NCI-H2227 (cell line): ENCODE measurements around the gene GPR65.

Experiments
- DNase-seq: peaks from one replicate; lab custom pipeline; 2025; ENCODE audit not compliant: unreplicated experiment; lab: John Stamatoyannopoulos, UW

GPR65 gene

DNA sequence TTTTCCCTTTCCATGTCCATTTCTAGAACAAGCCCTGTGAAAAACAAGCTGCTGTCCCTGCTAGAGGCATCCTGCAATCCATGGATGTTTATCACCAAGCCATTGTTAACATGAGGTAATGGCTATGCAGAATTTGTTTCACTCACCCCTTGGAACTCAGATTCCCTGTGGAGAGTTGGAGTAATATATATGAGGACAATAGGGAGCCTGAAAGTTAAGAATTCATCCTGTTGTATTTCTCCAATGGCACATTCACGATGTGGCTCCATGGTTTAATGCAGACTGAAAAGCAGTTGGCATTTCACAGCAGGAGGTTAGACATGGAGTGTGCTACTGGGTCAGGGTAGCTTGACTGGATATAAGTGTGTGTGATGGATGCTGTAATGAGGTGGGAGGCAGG lies 32.4 kb downstream of the GPR65 start:
- no peak for DNase-seq

DNA sequence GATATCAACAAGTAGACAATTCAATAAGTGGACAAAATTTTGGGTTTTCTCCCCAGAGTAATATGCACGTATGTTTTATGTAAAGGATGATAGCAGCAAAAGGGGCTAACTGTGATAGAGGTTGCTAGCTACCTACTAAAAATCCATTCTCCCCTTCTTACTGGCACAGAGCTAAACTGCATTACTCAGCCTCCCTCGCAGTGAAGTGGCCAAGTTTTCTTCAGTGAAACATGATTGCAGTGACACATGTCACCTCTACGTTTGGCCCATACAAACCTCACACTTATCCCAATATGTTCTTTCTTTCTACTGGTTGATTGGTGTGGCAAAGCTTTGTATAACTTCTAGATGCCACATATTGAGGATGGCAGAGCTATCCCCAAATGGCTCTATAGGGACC lies 34.3 kb downstream of the GPR65 start:
- DNase-seq, result no peak

- DNase-seq, result no peak
Measured at GRCh38 chr14:88040146-88040545, 35.2 kb downstream of the GPR65 start.

GRCh38 chr14:88043529-88044443 lies 38.9 kb downstream of the GPR65 start:
- DNase-seq, result no peak

GRCh38 chr14:88044444-88044758 lies 39.5 kb downstream of the GPR65 start:
- no peak for DNase-seq

DNA sequence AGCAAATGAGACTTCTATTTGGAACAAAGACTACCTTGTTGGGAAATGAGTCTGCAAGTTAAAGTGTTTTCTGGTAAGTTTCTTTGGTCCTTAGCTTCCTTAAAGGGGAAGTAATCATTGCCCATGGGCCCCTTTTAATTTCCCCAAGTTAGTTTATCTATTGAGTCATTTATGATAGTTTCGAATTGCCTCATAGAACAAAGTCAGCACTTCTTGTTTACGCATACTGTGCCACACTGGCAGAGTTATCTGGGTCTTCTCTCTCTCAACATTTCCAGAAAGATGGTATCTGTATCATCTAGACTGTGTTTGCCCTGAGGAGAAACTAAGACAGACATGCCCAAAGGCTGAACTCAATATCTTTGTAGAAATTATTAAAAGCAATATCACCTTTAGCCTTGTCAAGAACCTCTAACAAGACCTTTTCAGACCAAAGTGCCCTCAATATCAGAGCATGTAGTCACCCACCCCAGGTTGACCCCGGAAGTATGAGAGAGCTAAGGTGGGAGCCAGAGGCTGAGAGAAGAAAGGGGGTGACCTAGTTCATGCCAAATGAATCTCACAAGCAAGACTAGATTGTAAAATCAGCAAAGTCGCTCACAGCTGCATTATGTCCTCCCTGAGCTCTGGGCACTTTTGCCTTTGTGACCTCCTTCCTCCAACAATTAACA lies 40.0 kb downstream of the GPR65 start:
- no peak for DNase-seq

- DNase-seq, result no peak
Measured at GRCh38 chr14:88045705-88046104, 40.8 kb downstream of the GPR65 start.

DNA sequence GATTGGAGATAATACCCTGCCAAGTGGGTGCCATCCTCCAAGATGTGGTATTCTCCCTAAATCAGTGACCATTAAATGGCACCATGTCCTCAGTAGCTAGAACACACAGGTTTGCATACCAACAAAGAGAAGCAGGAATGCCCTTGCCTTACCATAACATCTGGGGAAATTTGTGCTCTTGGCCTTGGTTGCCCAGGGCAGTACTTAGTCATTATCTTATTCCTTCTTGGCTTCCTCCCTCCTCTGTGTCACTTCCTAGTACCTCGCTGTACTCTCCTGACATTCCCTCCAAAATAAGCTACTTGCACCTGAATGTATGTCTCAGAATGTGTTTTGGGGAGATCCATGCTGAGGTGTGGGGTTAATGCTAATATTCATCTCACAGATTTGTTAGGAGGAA lies 43.4 kb downstream of the GPR65 start:
- DNase-seq, result no peak

DNA sequence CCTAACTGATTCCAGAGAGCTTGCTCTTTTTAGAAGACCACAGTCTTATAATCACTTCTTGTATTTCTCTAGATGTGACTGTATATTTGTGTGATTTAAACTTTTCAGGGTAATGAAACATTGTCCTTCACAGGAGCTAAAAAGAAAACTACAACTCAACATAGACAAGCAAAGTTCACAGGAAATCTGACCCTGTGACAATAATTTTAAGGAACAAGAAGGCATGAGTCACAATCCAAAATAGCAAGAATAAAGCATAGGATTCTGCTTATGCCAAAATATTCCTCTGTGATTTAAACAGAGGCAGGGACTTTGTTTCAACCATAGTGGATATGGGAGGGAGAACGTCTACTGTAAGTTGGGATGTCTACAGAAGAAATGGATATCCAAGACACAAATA lies 44.3 kb downstream of the GPR65 start:
- no peak for DNase-seq

DNA sequence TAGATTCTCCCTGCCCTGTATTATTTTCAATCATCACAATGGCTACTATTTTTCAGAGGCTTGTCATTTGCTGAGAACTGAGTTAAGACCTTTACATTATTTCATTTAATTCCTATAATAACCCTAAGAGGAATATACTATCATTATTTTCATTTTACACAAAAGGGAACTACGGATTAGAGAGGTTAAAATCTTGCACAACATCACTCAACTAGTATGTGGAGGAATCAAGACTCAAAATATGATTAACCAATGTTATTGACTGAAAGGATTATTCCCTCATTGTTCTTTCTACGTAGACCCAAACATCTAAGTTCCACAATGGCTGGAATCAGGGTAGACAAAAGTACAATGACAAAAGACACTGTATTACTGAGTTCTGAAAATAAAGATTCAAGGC lies 45.0 kb downstream of the GPR65 start:
- DNase-seq, result no peak

- no peak for DNase-seq
Measured at GRCh38 chr14:88060576-88060975, 55.6 kb downstream of the GPR65 start.

- DNase-seq, result no peak
Measured at GRCh38 chr14:88063811-88064210, 58.9 kb downstream of the GPR65 start.
